ENCODE measurements around the gene SOX18. TPM values are rescaled to one million over a fixed set of nuclear protein-coding genes. Genes with fewer than 3 reads are reported as not detected.

Gene SOX18
- total and polyA plus RNA-seq, 2 of the 13 experiments (the other 11 are each of a cell fraction or from before 2014, with no cell fraction given) = 1.6 to 1.9 TPM

DNA sequence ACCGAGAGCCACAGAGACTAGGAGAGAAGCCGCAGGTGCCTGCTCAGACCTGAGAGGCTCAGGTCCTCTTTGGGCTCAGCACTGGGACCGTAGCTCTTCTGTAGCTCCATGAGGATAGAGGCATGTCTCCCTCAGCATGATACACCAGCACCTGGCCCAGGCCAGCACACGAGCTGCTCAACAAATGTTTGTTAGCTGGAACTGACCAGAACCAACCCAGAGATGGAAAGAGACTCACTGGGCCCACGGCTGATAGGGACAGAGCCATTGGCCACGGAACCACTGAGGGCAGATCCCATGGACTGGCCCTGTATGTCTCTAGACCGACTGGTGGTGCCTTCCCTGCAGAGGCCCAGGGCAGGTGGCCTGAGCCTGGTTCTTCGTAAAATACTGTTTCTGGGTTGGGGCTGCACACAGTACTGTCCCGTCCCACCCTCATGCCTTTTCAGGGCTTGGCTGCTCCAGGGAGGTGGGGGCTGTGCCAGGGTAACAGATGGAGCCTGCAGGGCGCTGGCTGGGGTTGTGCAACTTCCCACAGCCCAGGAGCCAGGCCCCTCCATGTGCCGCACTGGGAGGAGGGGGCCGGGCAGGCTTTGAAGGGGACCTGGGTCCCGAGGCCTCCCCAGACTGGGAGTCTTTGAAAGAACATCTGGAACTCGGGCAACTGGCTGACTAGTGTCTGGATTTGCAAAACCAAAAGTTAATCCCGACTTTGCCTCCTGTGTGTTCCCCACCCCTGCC lies 8.2 kb downstream of the SOX18 start (continued):
- TF ChIP-seq ZFP36L1 (CRISPR knock-in tag; IDR thresholded peaks at IDR 0.05) = no peak
- TF ChIP-seq HMG20B (CRISPR knock-in tag; conservative IDR thresholded peaks at IDR 0.05) = no peak; the same call in 1 of the 2 replicates
- TF ChIP-seq SP2 (CRISPR knock-in tag; IDR thresholded peaks at IDR 0.05) = no peak
- no peak for TF ChIP-seq ZXDC (CRISPR knock-in tag; IDR thresholded peaks at IDR 0.05)
- TF ChIP-seq PHF21A (CRISPR knock-in tag; IDR thresholded peaks at IDR 0.05) = no peak; the same call in none of the 2 replicates
- TF ChIP-seq, protein P1, sequence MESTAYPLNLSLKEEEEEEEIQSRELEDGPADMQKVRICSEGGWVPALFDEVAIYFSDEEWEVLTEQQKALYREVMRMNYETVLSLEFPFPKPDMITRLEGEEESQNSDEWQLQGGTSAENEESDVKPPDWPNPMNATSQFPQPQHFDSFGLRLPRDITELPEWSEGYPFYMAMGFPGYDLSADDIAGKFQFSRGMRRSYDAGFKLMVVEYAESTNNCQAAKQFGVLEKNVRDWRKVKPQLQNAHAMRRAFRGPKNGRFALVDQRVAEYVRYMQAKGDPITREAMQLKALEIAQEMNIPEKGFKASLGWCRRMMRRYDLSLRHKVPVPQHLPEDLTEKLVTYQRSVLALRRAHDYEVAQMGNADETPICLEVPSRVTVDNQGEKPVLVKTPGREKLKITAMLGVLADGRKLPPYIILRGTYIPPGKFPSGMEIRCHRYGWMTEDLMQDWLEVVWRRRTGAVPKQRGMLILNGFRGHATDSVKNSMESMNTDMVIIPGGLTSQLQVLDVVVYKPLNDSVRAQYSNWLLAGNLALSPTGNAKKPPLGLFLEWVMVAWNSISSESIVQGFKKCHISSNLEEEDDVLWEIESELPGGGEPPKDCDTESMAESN (CRISPR knock-in tag; conservative IDR thresholded peaks at IDR 0.05) = peak; percentile 89
- peak; percentile 78 for TF ChIP-seq ZNF430 (CRISPR knock-in tag; IDR thresholded peaks at IDR 0.05)
- 0 out of 2 replicates have a peak, but pooled peaks have one; percentile 33 for TF ChIP-seq HNF4G (IDR thresholded peaks at IDR 0.05; ENCODE audit: borderline replicate concordance, low read depth, low read length)
- no peak for TF ChIP-seq HNF4G (CRISPR knock-in tag; IDR thresholded peaks at IDR 0.05; ENCODE audit: borderline replicate concordance, low read depth)
- peak; percentile 90; the same call in 1 of the 2 replicates for TF ChIP-seq ZNF772 (CRISPR knock-in tag; IDR thresholded peaks at IDR 0.05)
- TF ChIP-seq, protein P2, sequence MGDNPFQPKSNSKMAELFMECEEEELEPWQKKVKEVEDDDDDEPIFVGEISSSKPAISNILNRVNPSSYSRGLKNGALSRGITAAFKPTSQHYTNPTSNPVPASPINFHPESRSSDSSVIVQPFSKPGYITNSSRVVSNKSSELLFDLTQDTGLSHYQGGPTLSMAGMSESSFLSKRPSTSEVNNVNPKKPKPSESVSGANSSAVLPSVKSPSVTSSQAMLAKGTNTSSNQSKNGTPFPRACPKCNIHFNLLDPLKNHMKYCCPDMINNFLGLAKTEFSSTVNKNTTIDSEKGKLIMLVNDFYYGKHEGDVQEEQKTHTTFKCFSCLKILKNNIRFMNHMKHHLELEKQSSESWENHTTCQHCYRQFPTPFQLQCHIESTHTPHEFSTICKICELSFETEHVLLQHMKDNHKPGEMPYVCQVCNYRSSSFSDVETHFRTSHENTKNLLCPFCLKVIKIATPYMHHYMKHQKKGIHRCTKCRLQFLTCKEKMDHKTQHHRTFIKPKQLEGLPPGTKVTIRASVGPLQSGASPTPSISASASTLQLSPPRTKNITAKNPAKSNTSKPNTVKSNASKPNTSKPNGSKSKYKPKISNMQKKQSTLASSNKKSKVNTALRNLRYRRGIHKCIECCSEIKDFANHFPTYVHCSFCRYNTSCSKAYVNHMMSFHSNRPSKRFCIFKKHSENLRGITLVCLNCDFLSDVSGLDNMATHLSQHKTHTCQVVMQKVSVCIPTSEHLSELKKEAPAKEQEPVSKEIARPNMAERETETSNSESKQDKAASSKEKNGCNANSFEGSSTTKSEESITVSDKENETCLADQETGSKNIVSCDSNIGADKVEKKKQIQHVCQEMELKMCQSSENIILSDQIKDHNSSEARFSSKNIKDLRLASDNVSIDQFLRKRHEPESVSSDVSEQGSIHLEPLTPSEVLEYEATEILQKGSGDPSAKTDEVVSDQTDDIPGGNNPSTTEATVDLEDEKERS (CRISPR knock-in tag; IDR thresholded peaks at IDR 0.05) = 0 out of 2 replicates have a peak, but pooled peaks have one; percentile 11
- TF ChIP-seq, protein P3, sequence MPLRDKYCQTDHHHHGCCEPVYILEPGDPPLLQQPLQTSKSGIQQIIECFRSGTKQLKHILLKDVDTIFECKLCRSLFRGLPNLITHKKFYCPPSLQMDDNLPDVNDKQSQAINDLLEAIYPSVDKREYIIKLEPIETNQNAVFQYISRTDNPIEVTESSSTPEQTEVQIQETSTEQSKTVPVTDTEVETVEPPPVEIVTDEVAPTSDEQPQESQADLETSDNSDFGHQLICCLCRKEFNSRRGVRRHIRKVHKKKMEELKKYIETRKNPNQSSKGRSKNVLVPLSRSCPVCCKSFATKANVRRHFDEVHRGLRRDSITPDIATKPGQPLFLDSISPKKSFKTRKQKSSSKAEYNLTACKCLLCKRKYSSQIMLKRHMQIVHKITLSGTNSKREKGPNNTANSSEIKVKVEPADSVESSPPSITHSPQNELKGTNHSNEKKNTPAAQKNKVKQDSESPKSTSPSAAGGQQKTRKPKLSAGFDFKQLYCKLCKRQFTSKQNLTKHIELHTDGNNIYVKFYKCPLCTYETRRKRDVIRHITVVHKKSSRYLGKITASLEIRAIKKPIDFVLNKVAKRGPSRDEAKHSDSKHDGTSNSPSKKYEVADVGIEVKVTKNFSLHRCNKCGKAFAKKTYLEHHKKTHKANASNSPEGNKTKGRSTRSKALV (CRISPR knock-in tag; IDR thresholded peaks at IDR 0.05) = peak; percentile 75
- TF ChIP-seq, protein P4, sequence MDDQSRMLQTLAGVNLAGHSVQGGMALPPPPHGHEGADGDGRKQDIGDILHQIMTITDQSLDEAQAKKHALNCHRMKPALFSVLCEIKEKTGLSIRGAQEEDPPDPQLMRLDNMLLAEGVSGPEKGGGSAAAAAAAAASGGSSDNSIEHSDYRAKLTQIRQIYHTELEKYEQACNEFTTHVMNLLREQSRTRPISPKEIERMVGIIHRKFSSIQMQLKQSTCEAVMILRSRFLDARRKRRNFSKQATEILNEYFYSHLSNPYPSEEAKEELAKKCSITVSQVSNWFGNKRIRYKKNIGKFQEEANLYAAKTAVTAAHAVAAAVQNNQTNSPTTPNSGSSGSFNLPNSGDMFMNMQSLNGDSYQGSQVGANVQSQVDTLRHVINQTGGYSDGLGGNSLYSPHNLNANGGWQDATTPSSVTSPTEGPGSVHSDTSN (CRISPR knock-in tag; IDR thresholded peaks at IDR 0.05; ENCODE audit: borderline replicate concordance) = peak; percentile 85; the same call in 1 of the 2 replicates
- peak; percentile 27; the same call in 1 of the 2 replicates for TF ChIP-seq ZNF296 (CRISPR knock-in tag; conservative IDR thresholded peaks at IDR 0.05)
- TF ChIP-seq, protein P5, sequence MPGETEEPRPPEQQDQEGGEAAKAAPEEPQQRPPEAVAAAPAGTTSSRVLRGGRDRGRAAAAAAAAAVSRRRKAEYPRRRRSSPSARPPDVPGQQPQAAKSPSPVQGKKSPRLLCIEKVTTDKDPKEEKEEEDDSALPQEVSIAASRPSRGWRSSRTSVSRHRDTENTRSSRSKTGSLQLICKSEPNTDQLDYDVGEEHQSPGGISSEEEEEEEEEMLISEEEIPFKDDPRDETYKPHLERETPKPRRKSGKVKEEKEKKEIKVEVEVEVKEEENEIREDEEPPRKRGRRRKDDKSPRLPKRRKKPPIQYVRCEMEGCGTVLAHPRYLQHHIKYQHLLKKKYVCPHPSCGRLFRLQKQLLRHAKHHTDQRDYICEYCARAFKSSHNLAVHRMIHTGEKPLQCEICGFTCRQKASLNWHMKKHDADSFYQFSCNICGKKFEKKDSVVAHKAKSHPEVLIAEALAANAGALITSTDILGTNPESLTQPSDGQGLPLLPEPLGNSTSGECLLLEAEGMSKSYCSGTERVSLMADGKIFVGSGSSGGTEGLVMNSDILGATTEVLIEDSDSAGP (CRISPR knock-in tag; IDR thresholded peaks at IDR 0.05; ENCODE audit: borderline replicate concordance) = peak; percentile 31; the same call in 1 of the 2 replicates

Measured in HepG2 (cell line).